OCI-LY3 (cell line): ENCODE results near the gene NEK9.

Experiments used
- EZH2phosphoT487 ChIP-seq: fragments of 200-600 bp; shearing (Covaris generic); IDR thresholded peaks from 2 replicates; pipeline ENCODE4 v1.6.1; 2018; ENCODE audit warnings: antibody characterized with exemption, mixed run types, low read depth
- TF ChIP-seq, protein P1 (sequence below): fragments of 200-600, 300-600 bp; sonication (generic); IDR thresholded peaks from 2 replicates; pipeline ENCODE4 v1.5.1; 2014; ENCODE audit warnings: antibody characterized with exemption, low read length, low read depth

DNA sequence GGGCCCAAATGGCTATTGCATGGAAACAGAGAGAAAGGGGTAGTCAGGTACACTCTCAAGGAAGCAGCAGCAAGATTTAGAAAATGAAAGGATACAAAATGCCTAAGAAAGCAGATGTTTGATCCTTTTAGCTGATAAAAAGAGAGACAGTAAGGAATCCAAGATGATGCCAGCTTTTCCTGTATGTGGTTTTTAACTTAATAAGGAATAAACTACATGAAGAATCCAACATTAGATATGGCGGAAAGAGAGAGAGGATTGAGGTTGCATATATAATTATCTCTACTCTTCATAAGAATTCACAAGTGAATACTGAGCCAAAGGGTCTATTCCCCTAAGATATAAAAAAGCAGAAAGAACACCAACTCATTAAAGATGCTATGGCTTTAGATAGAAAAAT, 38.0 kb upstream of the NEK9 start:
- TF ChIP-seq, protein P1, sequence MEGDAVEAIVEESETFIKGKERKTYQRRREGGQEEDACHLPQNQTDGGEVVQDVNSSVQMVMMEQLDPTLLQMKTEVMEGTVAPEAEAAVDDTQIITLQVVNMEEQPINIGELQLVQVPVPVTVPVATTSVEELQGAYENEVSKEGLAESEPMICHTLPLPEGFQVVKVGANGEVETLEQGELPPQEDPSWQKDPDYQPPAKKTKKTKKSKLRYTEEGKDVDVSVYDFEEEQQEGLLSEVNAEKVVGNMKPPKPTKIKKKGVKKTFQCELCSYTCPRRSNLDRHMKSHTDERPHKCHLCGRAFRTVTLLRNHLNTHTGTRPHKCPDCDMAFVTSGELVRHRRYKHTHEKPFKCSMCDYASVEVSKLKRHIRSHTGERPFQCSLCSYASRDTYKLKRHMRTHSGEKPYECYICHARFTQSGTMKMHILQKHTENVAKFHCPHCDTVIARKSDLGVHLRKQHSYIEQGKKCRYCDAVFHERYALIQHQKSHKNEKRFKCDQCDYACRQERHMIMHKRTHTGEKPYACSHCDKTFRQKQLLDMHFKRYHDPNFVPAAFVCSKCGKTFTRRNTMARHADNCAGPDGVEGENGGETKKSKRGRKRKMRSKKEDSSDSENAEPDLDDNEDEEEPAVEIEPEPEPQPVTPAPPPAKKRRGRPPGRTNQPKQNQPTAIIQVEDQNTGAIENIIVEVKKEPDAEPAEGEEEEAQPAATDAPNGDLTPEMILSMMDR: no peak
- no peak for TF ChIP-seq EZH2phosphoT487
